ENCODE data around the gene NPIPA1.
"Not testable (repeated sequence)": the region's sequence is repeated elsewhere in the genome, so short reads cannot be mapped to it uniquely, and the experiment has no call there.

DNA sequence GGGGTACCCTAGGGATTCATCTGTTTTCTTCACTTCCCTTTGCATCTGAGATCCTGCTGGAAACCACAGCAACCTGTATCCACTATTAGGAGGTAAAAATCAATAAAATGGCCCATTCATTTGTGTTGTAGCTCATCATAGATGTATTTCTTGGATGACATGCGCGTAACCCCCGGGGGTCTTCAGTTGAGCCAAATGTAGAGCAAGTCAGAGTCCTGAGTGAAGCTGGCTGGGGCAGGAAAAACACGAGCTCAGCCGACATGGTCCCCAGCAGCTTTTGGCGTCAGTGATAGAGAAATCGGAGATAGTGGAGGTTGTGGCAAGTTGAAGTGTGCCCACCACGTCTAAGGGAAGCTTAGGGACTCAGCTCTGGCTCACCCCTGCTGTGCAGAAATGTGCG, 41.2 kb upstream of the NPIPA1 start:
- not testable (repeated sequence) for TF ChIP-seq SP1 (CRISPR knock-in tag; conservative IDR thresholded peaks at IDR 0.05); CTCF (IDR thresholded peaks at IDR 0.05); JUN (CRISPR knock-in tag; IDR thresholded peaks at IDR 0.05); NR1H2 (CRISPR knock-in tag; IDR thresholded peaks at IDR 0.05); ATF2 (CRISPR knock-in tag; IDR thresholded peaks at IDR 0.05; ENCODE audit: borderline replicate concordance, low read depth); IRF2 (CRISPR knock-in tag; IDR thresholded peaks at IDR 0.05; ENCODE audit: borderline replicate concordance, low read depth); ZBTB21 (CRISPR knock-in tag; IDR thresholded peaks at IDR 0.05; ENCODE audit: borderline replicate concordance); MYBL2 (CRISPR knock-in tag; IDR thresholded peaks at IDR 0.05); ZNF232 (CRISPR knock-in tag; IDR thresholded peaks at IDR 0.05); GABPB1 (CRISPR knock-in tag; IDR thresholded peaks at IDR 0.05)
- TF ChIP-seq, protein P1, sequence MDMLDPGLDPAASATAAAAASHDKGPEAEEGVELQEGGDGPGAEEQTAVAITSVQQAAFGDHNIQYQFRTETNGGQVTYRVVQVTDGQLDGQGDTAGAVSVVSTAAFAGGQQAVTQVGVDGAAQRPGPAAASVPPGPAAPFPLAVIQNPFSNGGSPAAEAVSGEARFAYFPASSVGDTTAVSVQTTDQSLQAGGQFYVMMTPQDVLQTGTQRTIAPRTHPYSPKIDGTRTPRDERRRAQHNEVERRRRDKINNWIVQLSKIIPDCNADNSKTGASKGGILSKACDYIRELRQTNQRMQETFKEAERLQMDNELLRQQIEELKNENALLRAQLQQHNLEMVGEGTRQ (CRISPR knock-in tag; IDR thresholded peaks at IDR 0.05), result not testable (repeated sequence)
